Liver (tissue), 9 donors: ENCODE measurements around the gene CAMK1D. TPM values are rescaled to one million over a fixed set of nuclear protein-coding genes. Genes with fewer than 3 reads are reported as not detected.

Source experiments
- DNase-seq: peaks from one replicate; pipeline ENCODE4 v3.0.0-alpha.2; 2017; ENCODE audit warnings: low spot score
- H3K27ac ChIP-seq, 2 donors: one replicate each; pipeline ENCODE4 v1.7.0; 2013; ENCODE audit warnings: inconsistent platforms in 2 of 2, low read length in 2 of 2, control low read depth in 1 of 2, low read depth in 1 of 2, mild to moderate bottlenecking in 1 of 2
- H3K27me3 ChIP-seq, 4 donors: one replicate each; pipeline versions ENCODE4 v1.6.1 to v1.7.0; 2013; ENCODE audit warnings: low read length in 3 of 4, inconsistent platforms in 1 of 4, mild to moderate bottlenecking in 1 of 4, moderate library complexity in 1 of 4; ENCODE audit not compliant: control insufficient read depth in 4 of 4, insufficient read depth in 4 of 4
- H3K36me3 ChIP-seq, 4 donors: one replicate each; pipeline versions ENCODE4 v1.6.1 to v1.7.0; 2013; ENCODE audit warnings: low read length in 3 of 4, mild to moderate bottlenecking in 3 of 4, low read depth in 1 of 4, moderate library complexity in 1 of 4; ENCODE audit not compliant: control insufficient read depth in 4 of 4, insufficient read depth in 3 of 4
- H3K4me1 ChIP-seq, 4 donors: one replicate each; pipeline versions ENCODE4 v1.6.1 to v1.7.0; 2013; ENCODE audit warnings: low read length in 3 of 4, mild to moderate bottlenecking in 3 of 4, moderate library complexity in 1 of 4; ENCODE audit not compliant: control insufficient read depth in 4 of 4, insufficient read depth in 4 of 4
- H3K4me3 ChIP-seq, 3 donors: one replicate each; pipeline versions ENCODE4 v1.6.1 to v1.7.0; 2013; ENCODE audit warnings: low read length in 3 of 3, control low read depth in 1 of 3, low read depth in 1 of 3, mild to moderate bottlenecking in 1 of 3
- H3K9ac ChIP-seq, 2 donors: one replicate each; pipeline ENCODE4 v1.7.0; 2013; ENCODE audit warnings: low read length in 2 of 2, mild to moderate bottlenecking in 2 of 2, moderate library complexity in 2 of 2, control low read depth in 1 of 2, low read depth in 1 of 2
- H3K9me3 ChIP-seq, 4 donors: one replicate each; pipeline versions ENCODE4 v1.6.1 to v1.7.0; 2013; ENCODE audit warnings: low read length in 3 of 4; ENCODE audit not compliant: control insufficient read depth in 4 of 4
- EGR1 ChIP-seq, 2 donors: IDR thresholded peaks; 2 replicates each; pipeline ENCODE4 v1.6.1; 2016 to 2018; ENCODE audit warnings: antibody characterized with exemption in 2 of 2, low read depth in 2 of 2
- FOXA1 ChIP-seq: IDR thresholded peaks from 2 replicates; pipeline ENCODE4 v1.6.1; 2016; ENCODE audit warnings: antibody characterized with exemption
- HNF4A ChIP-seq, 2 donors: conservative IDR thresholded peaks; 2 replicates each; pipeline ENCODE4 v1.6.1; 2016; ENCODE audit warnings: antibody characterized with exemption in 2 of 2, mild to moderate bottlenecking in 2 of 2
- RAD21 ChIP-seq, 2 donors: IDR thresholded peaks; 2 replicates each; pipeline ENCODE4 v1.6.1; 2016; ENCODE audit warnings: antibody characterized with exemption in 2 of 2, mild to moderate bottlenecking in 2 of 2
- RXRA ChIP-seq, 2 donors: IDR thresholded peaks; 2 replicates each; pipeline ENCODE4 v1.6.1; 2017 to 2018; ENCODE audit warnings: antibody characterized with exemption in 2 of 2, mild to moderate bottlenecking in 1 of 2
- TAF1 ChIP-seq: conservative IDR thresholded peaks from 2 replicates; pipeline ENCODE4 v1.6.1; 2016; ENCODE audit warnings: antibody characterized with exemption, mild to moderate bottlenecking
- WGBS: extraction: QIAGEN DNeasy Blood & Tissue Kit; methylation state at CpG from one replicate; pipeline ENCODE4 v1.1.7; 2013; 5-methylcytosine and 5-hydroxymethylcytosine counted together
- polyA plus RNA-seq, 2 donors: library from polyadenylated mRNA; stranded (reverse) in 1 of 2; unstranded in 1 of 2; fragments of 200-250 nt in 1 of 2; fragments of >200 nt in 1 of 2; fragmentation: Nextera tagmentation in 1 of 2; extraction: Ambion mirVana in 1 of 2; gene quantifications; one replicate each; pipeline versions ENCODE4 v1.2.1 to v1.2.3, GENCODE V29; 2013 to 2015
- total RNA-seq, 2 donors: library from RNA; depleted of rRNA; stranded (reverse); fragments of >200 nt; gene quantifications; one replicate each; pipeline ENCODE4 v1.2.3, GENCODE V29; 2014
- TF ChIP-seq, protein P1 (sequence below): IDR thresholded peaks from 2 replicates; pipeline ENCODE4 v1.6.1; 2016; ENCODE audit warnings: antibody characterized with exemption
- TF ChIP-seq, protein P2 (sequence below): IDR thresholded peaks from 2 replicates; pipeline ENCODE4 v1.6.1; 2016; ENCODE audit warnings: antibody characterized with exemption
- TF ChIP-seq, protein P3 (sequence below): IDR thresholded peaks from 2 replicates; pipeline ENCODE4 v1.6.1; 2016; ENCODE audit warnings: antibody characterized with exemption
- TF ChIP-seq, protein P4 (sequence below): IDR thresholded peaks from 2 replicates; pipeline ENCODE4 v1.6.1; 2016; ENCODE audit warnings: antibody characterized with exemption, mild to moderate bottlenecking
- donor health status: healthy.
- donor health status: healthy.
- donor health status: healthy.
- donor health status: healthy.
- donor health status: healthy.

CAMK1D gene
- total and polyA plus RNA-seq, 4 donors: 2.7 to 10.1 (median 4.2) TPM

DNA sequence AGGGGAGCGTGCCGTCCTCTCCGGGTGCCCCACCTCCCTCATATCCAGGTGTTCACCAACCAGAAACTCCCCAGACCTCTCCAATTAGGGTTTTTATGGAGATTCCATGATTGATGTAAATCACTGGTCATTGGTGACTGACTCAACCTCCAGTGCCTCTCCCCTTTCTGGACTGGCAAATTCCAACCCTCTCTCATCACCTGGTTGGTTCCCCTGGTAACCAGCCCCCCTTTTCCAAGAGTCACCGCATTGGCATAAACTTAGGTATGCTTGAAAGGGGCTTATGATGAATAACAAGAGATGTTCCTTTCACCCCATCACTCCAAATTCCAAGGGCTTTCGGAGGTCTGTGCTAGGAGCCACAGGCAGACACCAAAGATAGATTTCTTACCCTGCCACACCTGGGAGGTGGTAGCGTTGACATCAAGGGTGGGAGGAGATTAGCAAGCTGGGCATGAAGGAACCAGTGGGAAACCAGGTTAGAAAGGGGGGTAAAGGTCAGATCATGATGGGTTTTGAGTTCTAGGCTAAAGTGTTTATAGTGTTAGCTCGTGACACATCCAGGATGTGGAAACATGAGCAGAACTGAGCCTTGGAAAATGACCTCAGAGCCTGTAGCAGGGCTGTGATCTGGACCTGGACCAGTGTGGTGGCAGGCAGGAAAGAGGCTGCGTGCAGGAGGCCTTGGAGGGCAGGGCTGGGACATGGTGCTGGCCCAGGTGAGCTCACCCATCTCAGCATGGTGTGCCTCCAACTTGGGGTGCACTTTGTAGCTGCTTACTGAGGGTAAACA lies 45.1 kb downstream of the CAMK1D start:
- H3K36me3 ChIP-seq: no peaks in the 10 kb centered on the region
- peaks cover 7 to 15% (median 10%) of the 10 kb centered on the region in 4 donors for H3K4me1 ChIP-seq
- WGBS: 88% methylated on average over 8 of the region's 8 CpGs
- no peak for DNase-seq
- H3K27ac ChIP-seq: no peak overlapping the region
- TF ChIP-seq HNF4A (conservative IDR thresholded peaks at IDR 0.05) (peak in 1 of 2 donors; percentile 5), EGR1 (IDR thresholded peaks at IDR 0.05; ENCODE audit: low read depth in 2 of 2) (no peak)
- no peak overlapping the region for H3K4me3 ChIP-seq
- no peaks in the 10 kb centered on the region for H3K27me3 ChIP-seq
- H3K9me3 ChIP-seq: no peaks in the 10 kb centered on the region
- no peak overlapping the region for H3K9ac ChIP-seq

DNA sequence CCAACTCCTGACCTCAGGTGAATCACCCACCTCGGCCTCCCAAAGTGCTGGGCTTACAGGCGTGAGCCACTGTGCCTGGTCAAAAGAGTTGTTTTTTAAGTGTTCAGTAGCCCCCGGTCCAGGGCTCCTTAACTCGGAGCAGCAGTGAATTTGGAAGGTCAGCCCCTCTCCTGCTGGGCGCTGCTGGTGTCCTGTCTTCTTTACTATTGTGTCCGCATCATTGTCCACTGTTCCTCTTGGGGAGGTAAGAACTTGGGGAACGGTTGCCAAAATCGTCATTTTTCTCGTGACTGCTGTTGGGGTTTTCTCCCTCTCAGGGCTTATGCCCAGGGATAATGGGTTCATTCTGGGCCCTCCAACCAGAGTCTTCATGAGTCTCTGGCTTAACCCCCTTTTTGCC lies 46.7 kb downstream of the CAMK1D start:
- no peak for DNase-seq
- H3K4me1 ChIP-seq: peaks cover 2 to 4% (median 3%) of the 10 kb centered on the region in 4 donors
- H3K36me3 ChIP-seq: no peaks in the 10 kb centered on the region
- no peaks in the 10 kb centered on the region for H3K27me3 ChIP-seq
- no peak overlapping the region for H3K9ac ChIP-seq
- no peak overlapping the region for H3K4me3 ChIP-seq
- no peak overlapping the region for H3K27ac ChIP-seq
- TF ChIP-seq HNF4A (conservative IDR thresholded peaks at IDR 0.05): no peak
- no peaks in the 10 kb centered on the region for H3K9me3 ChIP-seq
- 98% methylated on average over 9 of the region's 9 CpGs for WGBS

DNA sequence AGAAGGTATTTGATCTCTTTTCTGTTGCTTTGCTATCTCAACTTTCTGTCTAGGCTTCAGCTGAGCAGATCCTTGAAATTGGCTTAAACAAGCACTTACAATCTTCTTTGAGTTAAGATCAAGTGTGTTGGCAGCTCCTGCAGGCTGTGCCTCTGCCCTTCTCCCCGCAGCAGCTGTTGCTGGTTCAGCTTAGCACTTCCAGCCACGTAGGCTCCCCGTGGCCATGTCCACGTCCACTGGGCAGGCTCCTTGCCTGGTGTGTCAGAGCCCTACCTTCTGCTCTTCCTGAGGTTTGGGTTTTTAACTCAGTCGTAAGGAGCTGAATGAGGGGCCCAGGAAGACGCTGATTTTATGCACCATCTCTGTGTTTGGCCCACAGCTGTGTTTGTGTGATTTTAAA lies 47.2 kb downstream of the CAMK1D start:
- Histone ChIP-seq H3K36me3 (no peaks in the 10 kb centered on the region), H3K27me3 (no peaks in the 10 kb centered on the region), H3K4me3 (no peak overlapping the region), H3K27ac (no peak overlapping the region), H3K9ac (no peak overlapping the region), H3K9me3 (no peaks in the 10 kb centered on the region), H3K4me1 (peaks cover 2 to 3% (median 3%) of the 10 kb centered on the region in 4 donors)
- 85% methylated on average over 6 of the region's 6 CpGs for WGBS
- no peak for DNase-seq
- TF ChIP-seq, protein P1, sequence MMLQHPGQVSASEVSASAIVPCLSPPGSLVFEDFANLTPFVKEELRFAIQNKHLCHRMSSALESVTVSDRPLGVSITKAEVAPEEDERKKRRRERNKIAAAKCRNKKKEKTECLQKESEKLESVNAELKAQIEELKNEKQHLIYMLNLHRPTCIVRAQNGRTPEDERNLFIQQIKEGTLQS: no peak
- no peak for TF ChIP-seq RAD21 (IDR thresholded peaks at IDR 0.05)
- TF ChIP-seq FOXA1: no peak
- TF ChIP-seq, protein P2, sequence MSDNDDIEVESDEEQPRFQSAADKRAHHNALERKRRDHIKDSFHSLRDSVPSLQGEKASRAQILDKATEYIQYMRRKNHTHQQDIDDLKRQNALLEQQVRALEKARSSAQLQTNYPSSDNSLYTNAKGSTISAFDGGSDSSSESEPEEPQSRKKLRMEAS: no peak
- TF ChIP-seq, protein P3, sequence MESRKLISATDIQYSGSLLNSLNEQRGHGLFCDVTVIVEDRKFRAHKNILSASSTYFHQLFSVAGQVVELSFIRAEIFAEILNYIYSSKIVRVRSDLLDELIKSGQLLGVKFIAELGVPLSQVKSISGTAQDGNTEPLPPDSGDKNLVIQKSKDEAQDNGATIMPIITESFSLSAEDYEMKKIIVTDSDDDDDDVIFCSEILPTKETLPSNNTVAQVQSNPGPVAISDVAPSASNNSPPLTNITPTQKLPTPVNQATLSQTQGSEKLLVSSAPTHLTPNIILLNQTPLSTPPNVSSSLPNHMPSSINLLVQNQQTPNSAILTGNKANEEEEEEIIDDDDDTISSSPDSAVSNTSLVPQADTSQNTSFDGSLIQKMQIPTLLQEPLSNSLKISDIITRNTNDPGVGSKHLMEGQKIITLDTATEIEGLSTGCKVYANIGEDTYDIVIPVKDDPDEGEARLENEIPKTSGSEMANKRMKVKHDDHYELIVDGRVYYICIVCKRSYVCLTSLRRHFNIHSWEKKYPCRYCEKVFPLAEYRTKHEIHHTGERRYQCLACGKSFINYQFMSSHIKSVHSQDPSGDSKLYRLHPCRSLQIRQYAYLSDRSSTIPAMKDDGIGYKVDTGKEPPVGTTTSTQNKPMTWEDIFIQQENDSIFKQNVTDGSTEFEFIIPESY: no peak
- no peak for TF ChIP-seq EGR1 (IDR thresholded peaks at IDR 0.05; ENCODE audit: low read depth in 2 of 2)
- TF ChIP-seq RXRA (IDR thresholded peaks at IDR 0.05): no peak
- TF ChIP-seq, protein P4, sequence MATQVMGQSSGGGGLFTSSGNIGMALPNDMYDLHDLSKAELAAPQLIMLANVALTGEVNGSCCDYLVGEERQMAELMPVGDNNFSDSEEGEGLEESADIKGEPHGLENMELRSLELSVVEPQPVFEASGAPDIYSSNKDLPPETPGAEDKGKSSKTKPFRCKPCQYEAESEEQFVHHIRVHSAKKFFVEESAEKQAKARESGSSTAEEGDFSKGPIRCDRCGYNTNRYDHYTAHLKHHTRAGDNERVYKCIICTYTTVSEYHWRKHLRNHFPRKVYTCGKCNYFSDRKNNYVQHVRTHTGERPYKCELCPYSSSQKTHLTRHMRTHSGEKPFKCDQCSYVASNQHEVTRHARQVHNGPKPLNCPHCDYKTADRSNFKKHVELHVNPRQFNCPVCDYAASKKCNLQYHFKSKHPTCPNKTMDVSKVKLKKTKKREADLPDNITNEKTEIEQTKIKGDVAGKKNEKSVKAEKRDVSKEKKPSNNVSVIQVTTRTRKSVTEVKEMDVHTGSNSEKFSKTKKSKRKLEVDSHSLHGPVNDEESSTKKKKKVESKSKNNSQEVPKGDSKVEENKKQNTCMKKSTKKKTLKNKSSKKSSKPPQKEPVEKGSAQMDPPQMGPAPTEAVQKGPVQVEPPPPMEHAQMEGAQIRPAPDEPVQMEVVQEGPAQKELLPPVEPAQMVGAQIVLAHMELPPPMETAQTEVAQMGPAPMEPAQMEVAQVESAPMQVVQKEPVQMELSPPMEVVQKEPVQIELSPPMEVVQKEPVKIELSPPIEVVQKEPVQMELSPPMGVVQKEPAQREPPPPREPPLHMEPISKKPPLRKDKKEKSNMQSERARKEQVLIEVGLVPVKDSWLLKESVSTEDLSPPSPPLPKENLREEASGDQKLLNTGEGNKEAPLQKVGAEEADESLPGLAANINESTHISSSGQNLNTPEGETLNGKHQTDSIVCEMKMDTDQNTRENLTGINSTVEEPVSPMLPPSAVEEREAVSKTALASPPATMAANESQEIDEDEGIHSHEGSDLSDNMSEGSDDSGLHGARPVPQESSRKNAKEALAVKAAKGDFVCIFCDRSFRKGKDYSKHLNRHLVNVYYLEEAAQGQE: no peak
- no peak for TF ChIP-seq TAF1
